NOMO-1 treated with dmso at 0.1 percent for 144 hours (cell line): ENCODE measurements around the gene CDK5RAP1.

Experiments
- DNase-seq: peaks from one replicate; lab custom pipeline; 2025; ENCODE audit not compliant: unreplicated experiment; lab: John Stamatoyannopoulos, UW

CDK5RAP1 gene

GRCh38 chr20:33387177-33387576 lies 14.1 kb downstream of the CDK5RAP1 start:
- no peak for DNase-seq

GRCh38 chr20:33386673-33387072 lies 14.6 kb downstream of the CDK5RAP1 start:
- no peak for DNase-seq

GRCh38 chr20:33377366-33377765 lies 24.0 kb downstream of the CDK5RAP1 start:
- DNase-seq: no peak

GRCh38 chr20:33373735-33374605 lies 27.3 kb downstream of the CDK5RAP1 start:
- DNase-seq: no peak

DNA sequence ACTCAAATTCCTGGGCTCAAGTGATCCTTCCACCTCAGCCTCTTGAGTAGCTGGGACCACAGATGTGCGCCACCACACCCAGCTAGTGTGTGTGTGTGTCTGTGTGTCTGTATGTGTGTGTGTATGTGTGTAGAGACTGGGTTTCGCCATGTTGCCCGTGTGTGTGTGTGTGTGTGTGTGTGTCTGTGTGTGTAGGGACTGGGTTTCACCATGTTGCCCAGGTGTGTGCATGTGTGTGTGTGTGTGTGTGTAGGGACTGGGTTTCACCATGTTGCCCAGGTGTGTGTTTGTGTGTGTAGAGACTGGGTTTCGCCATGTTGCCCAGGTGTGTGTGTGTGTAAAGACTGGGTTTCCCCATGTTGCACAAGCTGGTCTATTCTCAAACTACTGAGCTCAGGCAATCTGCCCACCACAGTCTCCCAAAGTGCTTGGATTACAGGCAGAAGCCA lies 28.3 kb downstream of the CDK5RAP1 start:
- no peak for DNase-seq

DNA sequence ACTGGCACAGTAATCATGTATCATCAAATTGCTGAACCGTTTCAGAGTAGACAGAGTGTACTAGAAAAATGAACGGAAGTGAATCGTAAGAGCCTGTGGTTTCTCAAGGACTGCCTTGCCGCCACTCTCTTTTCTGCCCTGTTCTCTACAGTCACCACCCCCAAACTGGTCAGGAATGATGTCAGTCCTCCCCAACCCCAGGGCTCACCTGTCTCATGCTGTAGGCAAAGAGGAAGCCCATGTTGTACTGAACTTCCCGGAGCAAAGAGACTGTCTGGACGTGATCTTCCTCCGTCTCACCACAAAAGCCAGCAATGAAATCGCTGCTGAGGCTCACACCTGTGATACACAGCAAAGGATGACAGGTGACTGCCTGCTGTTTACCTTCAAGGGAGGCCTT lies 31.0 kb downstream of the CDK5RAP1 start:
- no peak for DNase-seq

- DNase-seq: no peak
Measured at GRCh38 chr20:33362898-33363297, 38.4 kb downstream of the CDK5RAP1 start.

- DNase-seq: no peak
Measured at GRCh38 chr20:33359399-33360261, 41.7 kb downstream of the CDK5RAP1 start.

DNA sequence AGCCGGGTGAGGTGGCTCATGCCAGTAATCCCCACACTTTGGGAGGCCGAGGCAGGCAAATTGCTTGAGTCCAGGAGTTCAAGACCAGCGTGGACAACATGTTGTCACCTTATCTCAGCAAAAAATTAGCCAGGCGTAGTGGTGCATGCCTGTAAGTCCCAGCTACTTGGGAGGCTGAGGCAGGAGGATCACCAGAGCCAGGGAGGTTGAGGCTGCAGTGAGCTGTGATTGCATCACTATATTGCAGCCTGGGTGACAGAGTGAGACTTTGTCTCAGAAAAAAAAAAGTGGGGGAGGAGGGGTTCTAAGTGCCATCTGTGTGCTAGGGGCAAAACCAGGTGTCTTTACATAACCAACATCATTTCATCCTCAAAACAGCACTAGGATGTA lies 48.3 kb downstream of the CDK5RAP1 start:
- no peak for DNase-seq

- DNase-seq: no peak
Measured at GRCh38 chr20:33352258-33353012, 48.9 kb downstream of the CDK5RAP1 start.

DNA sequence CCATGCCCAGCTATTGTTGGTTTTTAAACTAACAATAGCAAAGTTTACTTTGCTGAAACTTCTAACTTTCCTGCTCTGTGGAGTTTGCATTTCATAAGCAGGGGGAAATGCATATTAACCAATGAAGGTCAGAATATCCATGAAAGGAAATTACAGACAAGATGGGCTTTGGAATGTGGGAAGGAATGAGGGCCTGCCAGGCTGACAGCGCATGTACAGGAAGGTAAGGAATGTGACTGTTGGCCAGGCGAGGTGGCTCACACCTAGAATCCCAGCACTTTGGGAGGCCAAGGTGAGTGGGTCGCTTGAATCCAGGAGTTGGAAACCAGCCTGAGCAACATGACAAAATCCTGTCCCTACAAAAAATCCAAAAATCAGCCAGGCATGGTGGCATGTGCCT lies 49.6 kb downstream of the CDK5RAP1 start:
- no peak for DNase-seq

GRCh38 chr20:33349493-33349892 lies 51.8 kb downstream of the CDK5RAP1 start:
- no peak for DNase-seq

DNA sequence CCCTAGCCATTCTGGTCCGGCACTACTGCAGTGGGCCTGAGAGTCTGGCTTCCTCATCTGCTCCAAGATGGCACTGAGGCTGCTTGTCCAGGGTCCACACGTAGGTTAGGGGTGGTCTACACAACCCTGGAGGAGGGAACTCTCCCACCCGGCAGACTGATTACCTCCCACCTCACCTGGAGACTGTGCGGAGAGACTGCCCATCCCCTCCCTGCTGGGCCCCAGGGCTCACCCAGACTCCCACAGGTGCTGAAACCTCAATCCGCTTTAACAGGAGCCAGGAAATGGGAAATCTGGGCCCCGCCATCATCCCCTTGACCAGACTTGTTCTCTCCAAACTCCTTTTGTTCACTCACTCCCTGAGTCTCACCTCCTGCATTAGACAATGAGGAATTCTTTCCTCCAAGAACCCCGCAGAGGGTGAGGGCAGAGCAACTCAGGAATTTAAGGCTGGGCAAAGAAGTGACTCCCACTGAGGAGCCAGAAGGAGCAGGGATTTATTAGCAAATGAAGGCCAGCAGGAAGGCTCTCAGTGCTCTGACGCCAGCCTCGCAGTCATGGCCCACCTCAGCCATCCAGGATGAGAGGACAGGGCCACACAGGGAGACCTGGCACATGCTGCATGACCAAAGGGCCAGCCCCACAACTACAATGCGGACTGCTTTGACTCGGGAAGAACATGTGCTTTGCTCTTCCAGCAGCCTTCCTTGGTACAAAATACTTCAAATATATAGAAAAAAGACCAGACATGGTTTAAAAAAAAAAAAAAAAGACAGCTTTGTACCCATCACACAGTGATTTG lies 53.0 kb downstream of the CDK5RAP1 start:
- DNase-seq: no peak

- DNase-seq: no peak
Measured at GRCh38 chr20:33345342-33345741, 56.0 kb downstream of the CDK5RAP1 start.

- no peak for DNase-seq
Measured at GRCh38 chr20:33343521-33343920, 57.8 kb downstream of the CDK5RAP1 start.

DNA sequence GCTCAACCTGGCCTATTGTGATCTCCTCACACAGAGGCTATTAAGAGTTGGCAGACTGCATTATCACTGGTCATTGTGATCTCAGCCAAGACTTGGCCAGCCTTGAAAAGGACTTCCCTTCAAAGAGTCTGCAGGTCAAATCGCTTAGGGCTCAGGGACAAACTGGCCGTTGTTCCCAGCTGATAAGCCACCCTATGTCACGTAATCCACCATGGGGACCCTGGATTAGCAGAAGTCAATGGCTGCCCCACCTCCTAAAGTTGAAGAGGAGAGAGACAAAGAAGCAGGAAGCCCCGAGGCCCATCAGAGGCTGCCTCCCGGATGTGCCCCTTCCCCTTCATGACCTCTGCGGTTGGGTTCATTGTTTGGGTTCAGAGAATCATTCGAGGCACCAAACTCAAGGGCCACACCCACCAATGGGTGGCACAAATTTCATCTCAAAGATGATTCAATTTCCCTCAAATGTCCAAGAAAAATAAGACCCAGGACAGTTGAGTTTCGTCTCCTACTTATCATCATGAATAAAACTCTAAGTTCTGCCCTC lies 61.7 kb downstream of the CDK5RAP1 start:
- DNase-seq: no peak

DNA sequence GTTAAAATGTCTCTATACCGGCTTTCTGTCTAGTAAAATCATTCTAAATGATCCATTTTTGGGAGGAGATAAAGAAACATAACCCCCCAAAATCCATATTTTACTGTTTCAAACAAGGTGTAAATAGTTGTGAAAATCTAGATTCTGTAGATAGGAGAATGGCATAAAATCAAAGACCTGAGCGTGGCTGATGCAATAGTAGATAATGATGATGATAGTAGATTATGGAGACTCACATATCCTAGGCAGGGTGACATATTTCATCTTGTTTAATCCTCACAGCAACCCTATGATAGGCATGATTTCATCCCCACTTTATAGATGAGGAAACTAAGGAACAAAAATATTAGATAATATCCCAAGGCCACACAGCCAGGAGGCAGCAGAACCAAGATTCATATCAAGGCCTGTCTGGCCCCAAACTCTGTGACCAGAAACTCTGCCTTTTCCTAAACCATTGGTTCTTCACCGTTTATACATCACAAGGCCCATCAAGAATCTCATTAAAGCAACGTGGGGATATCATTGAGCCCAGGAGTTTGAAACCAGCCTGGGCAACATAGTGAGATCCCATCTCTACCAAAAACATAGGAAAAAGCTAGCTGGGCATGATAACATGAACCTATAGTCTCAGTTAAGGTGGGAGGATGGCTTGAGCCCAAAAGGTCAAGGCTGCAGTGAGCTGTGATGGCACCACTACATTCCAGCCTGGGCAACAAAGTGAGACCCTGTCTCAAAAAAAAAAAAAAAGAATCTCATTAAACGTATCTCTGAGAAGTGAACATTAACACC lies 62.7 kb downstream of the CDK5RAP1 start:
- no peak for DNase-seq

- no peak for DNase-seq
Measured at GRCh38 chr20:33337531-33338165, 63.7 kb downstream of the CDK5RAP1 start.

GRCh38 chr20:33337119-33337518 lies 64.2 kb downstream of the CDK5RAP1 start:
- DNase-seq: no peak
